Common myeloid progenitor, CD34-positive (primary cell): ENCODE data around the gene NDRG4.

Source experiments
- CTCF ChIA-PET: fragments of 350-600 bp; sonication (Branson Sonifier 250); formaldehyde crosslinking; loops from one replicate; lab custom pipeline; 2021; ENCODE audit warnings: antibody characterized with exemption; lab: Charles Lee
- POLR2A ChIA-PET: fragments of 350-600 bp; sonication (Branson Sonifier 250); formaldehyde crosslinking; loops from one replicate; lab custom pipeline; 2021; ENCODE audit warnings: antibody characterized with exemption; lab: Charles Lee
- DNase-seq, 3 donors: peaks; one replicate each; pipeline versions ENCODE4 v3.0.0 to v3.0.0-alpha.2; 2013
- H3K27ac ChIP-seq, 2 experiments: 1 replicate in 1 of 2; 2 replicates in 1 of 2; pipeline ENCODE4 v1.7.0; 2013; ENCODE audit warnings: inconsistent platforms in 2 of 2, low read length in 2 of 2, mild to moderate bottlenecking in 2 of 2, low read depth in 1 of 2, moderate library complexity in 1 of 2; ENCODE audit not compliant: severe bottlenecking in 2 of 2, insufficient read depth in 1 of 2, poor library complexity in 1 of 2
- H3K27me3 ChIP-seq, 5 experiments: replicated peaks in 2 of 5; 1 replicate in 3 of 5; 2 replicates in 2 of 5; pipeline versions ENCODE4 v1.6.1 to v1.7.0; 2013; ENCODE audit warnings: low read length in 4 of 5, mild to moderate bottlenecking in 2 of 5, moderate library complexity in 2 of 5, inconsistent platforms in 1 of 5; ENCODE audit not compliant: insufficient read depth in 5 of 5, control insufficient read depth in 4 of 5
- H3K36me3 ChIP-seq, 4 experiments: 1 replicate in 2 of 4; 2 replicates in 2 of 4; pipeline versions ENCODE4 v1.6.1 to v1.7.0; 2013; ENCODE audit warnings: low read length in 3 of 4, control low read depth in 1 of 4, mild to moderate bottlenecking in 1 of 4; ENCODE audit not compliant: control insufficient read depth in 4 of 4, insufficient read depth in 4 of 4
- H3K4me1 ChIP-seq, 4 experiments: 1 replicate in 3 of 4; 2 replicates in 1 of 4; pipeline versions ENCODE4 v1.6.1 to v1.7.1; 2013; ENCODE audit warnings: low read length in 3 of 4, mild to moderate bottlenecking in 3 of 4, control low read depth in 1 of 4, inconsistent platforms in 1 of 4, moderate library complexity in 1 of 4; ENCODE audit not compliant: control insufficient read depth in 4 of 4, insufficient read depth in 4 of 4; ENCODE audit errors: control extremely low read depth in 1 of 4
- H3K4me3 ChIP-seq, 7 experiments: 1 replicate in 4 of 7; 2 replicates in 3 of 7; pipeline versions ENCODE4 v1.5.1 to v1.7.0; 2013; ENCODE audit warnings: mild to moderate bottlenecking in 7 of 7, low read length in 6 of 7, moderate library complexity in 6 of 7, inconsistent platforms in 2 of 7, low read depth in 2 of 7, control low read depth in 1 of 7; ENCODE audit not compliant: insufficient read depth in 4 of 7, control insufficient read depth in 1 of 7; ENCODE audit errors: extremely low read depth in 1 of 7
- H3K9me3 ChIP-seq, 5 experiments: 1 replicate in 4 of 5; 2 replicates in 1 of 5; pipeline versions ENCODE4 v1.6.1 to v1.7.1; 2013; ENCODE audit warnings: low read length in 4 of 5, mild to moderate bottlenecking in 2 of 5, inconsistent platforms in 1 of 5, low read depth in 1 of 5, moderate library complexity in 1 of 5; ENCODE audit not compliant: control insufficient read depth in 4 of 5, insufficient read depth in 2 of 5; ENCODE audit errors: control extremely low read depth in 1 of 5
- WGBS: methylation state at CpG from one replicate; pipeline ENCODE4 v1.1.5; 2013; ENCODE audit not compliant: insufficient coverage; 5-methylcytosine and 5-hydroxymethylcytosine counted together

Gene NDRG4

DNA sequence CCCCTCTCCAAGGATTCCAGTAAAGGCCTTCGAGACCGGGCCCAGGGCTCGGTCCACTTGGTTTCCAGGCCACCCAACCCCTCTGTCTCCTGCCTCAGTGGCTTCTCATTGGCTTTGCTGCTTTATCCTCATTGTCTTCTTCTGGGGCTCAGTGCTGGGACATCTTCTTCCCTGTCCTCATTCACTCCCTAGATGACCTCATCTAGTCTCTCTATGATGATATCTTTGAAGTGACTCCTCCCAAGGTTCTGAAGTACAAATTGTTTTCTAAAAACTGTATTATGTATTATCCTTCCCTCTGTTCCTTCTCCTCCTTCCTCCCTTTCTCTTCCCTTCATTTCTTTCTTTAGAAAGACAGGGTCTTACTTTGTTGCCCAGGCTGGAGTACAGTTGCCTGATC, 27.1 kb upstream of the NDRG4 start:
- DNase-seq, result no peak
- ChIA-PET POLR2A (no interaction called here), CTCF (interaction anchor here (0.8 to 2.4 kb wide), 7 partner anchors 9 to 136 kb away, joined by 3 to 11 read pairs (median 4); no protein-coding TSS in a partner anchor)
- Histone ChIP-seq H3K36me3 (no peaks in the 10 kb centered on the region), H3K27me3 (peaks cover 0 to 17% (median 9%) of the 10 kb centered on the region in 5 experiments), H3K4me3 (no peak overlapping the region), H3K27ac (no peak overlapping the region), H3K4me1 (peaks cover 0 to 5% (median 2%) of the 10 kb centered on the region in 4 experiments), H3K9me3 (no peaks in the 10 kb centered on the region)
- 100% methylated on average over 3 of the region's 3 CpGs for WGBS

GRCh38 chr16:58474296-58474695, 25.6 kb upstream of the NDRG4 start:
- H3K4me3 ChIP-seq, result no peak overlapping the region
- POLR2A ChIA-PET, result no interaction called here
- CTCF ChIA-PET, result interaction anchor here (1.0 to 2.0 kb wide), 6 partner anchors 12 to 138 kb away, joined by 3 to 5 read pairs (median 4); no protein-coding TSS in a partner anchor
- H3K27me3 ChIP-seq, result peaks cover 0 to 13% (median 5%) of the 10 kb centered on the region in 5 experiments
- H3K4me1 ChIP-seq, result peaks cover 0 to 5% (median 2%) of the 10 kb centered on the region in 4 experiments
- no peak overlapping the region for H3K27ac ChIP-seq
- no peaks in the 10 kb centered on the region for H3K9me3 ChIP-seq
- 94% methylated on average over 9 of the region's 10 CpGs for WGBS
- no peaks in the 10 kb centered on the region for H3K36me3 ChIP-seq
- DNase-seq, result no peak

DNA sequence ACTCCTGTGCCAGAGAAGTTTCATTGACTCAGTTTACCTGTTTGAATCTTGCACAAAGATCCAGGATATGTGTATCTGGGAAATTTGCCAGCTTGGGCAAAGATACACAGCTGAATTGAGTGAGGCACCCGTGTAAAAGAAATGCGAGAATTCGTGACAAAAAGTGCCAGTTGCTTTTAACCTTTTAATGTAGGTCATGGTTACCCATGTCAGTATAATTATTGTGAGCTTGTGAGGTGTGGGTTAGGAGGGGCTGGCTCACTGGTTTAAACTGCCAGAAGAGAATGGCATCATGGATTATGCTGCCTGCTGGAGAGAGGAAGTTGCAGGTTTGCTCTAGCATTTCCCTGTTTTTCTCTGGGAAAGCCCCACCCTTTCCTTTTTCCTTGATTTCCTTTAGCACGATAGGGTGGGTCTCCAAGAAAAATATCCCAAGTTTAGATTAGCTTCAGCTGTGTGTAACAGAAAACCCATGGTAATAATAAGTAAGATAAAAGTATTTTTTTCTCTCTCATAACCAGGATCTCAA, 24.8 kb upstream of the NDRG4 start:
- Histone ChIP-seq H3K4me1 (peaks cover 0 to 5% (median 2%) of the 10 kb centered on the region in 4 experiments), H3K27ac (no peak overlapping the region), H3K9me3 (no peaks in the 10 kb centered on the region), H3K27me3 (peaks cover 0 to 15% (median 2%) of the 10 kb centered on the region in 5 experiments), H3K36me3 (no peaks in the 10 kb centered on the region), H3K4me3 (no peak overlapping the region)
- 90% methylated on average over 3 of the region's 4 CpGs for WGBS
- ChIA-PET CTCF (interaction anchor here (0.6 to 2.0 kb wide), 6 partner anchors 11 to 138 kb away, joined by 3 to 5 read pairs (median 4); no protein-coding TSS in a partner anchor), POLR2A (no interaction called here)
- DNase-seq, result no peak

DNA sequence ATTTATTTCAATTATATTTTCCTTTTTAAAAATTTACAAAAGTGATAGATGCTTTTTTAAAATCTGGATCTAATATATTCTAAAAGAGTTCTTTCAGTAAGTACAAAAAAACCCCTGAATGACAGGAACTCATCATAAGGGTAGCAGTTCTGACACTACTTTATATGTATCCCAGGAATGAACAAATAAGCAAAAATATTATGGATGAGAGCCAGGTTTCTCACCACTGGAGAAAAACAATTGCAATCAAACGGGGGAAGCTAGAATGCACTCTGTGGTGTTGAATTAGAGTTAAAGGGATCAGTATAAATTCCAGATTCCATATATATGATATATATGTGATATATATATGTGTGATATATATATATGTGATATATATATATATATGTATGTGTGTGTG, 23.2 kb upstream of the NDRG4 start:
- no peak overlapping the region for H3K27ac ChIP-seq
- no peak for DNase-seq
- CTCF ChIA-PET, result interaction anchor here (1.9 kb wide), 1 partner anchor 141 kb away, joined by 7 read pairs; no protein-coding TSS in a partner anchor

GRCh38 chr16:58478427-58478826, 21.5 kb upstream of the NDRG4 start:
- WGBS, result no CpG with 5 or more reads among the region's 2 CpGs
- no peaks in the 10 kb centered on the region for H3K9me3 ChIP-seq
- H3K4me3 ChIP-seq, result no peak overlapping the region
- ChIA-PET CTCF (interaction anchor here (1.2 kb wide), 1 partner anchor 21 kb away, joined by 3 read pairs; no protein-coding TSS in a partner anchor), POLR2A (no interaction called here)
- H3K27ac ChIP-seq, result no peak overlapping the region
- no peaks in the 10 kb centered on the region for H3K36me3 ChIP-seq
- no peaks in the 10 kb centered on the region for H3K4me1 ChIP-seq
- peaks cover 0 to 12% (median 2%) of the 10 kb centered on the region in 5 experiments for H3K27me3 ChIP-seq
- no peak for DNase-seq

More for the DNA sequence above, 23.2 kb upstream of the NDRG4 start:
- WGBS, result no CpG with 5 or more reads among the region's 1 CpG
- H3K4me1 ChIP-seq, result no peaks in the 10 kb centered on the region
- H3K9me3 ChIP-seq, result no peaks in the 10 kb centered on the region
- POLR2A ChIA-PET, result no interaction called here
- no peaks in the 10 kb centered on the region for H3K36me3 ChIP-seq
- H3K27me3 ChIP-seq, result peaks cover 0 to 12% (median 2%) of the 10 kb centered on the region in 5 experiments
- no peak overlapping the region for H3K4me3 ChIP-seq

DNA sequence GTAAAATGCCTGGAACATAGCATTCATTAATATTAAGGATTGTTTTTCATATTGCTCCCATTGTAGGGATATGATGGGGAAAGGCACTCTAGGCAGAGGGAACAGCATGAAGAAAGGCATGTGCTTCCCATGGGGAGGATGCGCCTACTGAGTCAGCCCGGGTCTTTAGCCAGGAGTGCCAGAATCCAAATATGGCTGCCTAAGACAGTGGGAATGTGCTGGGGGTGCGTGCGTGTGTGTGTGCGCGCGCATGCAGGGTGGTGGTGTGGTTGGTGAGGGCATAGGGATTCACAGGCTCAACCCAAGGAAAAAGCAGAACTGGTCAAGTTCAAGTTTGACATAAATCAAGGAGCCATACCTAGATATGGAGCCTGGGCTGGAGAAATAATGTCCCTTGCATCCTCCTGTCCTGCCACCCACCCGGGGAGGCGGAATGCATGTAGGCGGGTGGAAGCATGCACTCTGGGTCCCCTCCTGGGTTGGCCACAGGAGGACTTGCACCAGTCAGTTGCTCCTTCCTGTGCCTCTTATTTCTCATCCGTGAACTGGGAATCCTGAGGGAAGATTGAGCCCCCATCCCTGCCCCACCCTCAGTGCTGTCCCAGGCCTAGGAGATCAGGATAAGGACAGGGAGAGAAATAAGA, 18.6 kb upstream of the NDRG4 start:
- Histone ChIP-seq H3K4me3 (no peak overlapping the region), H3K9me3 (no peaks in the 10 kb centered on the region), H3K27me3 (peaks cover 0 to 8% (median 2%) of the 10 kb centered on the region in 5 experiments), H3K27ac (no peak overlapping the region), H3K4me1 (no peaks in the 10 kb centered on the region), H3K36me3 (no peaks in the 10 kb centered on the region)
- WGBS, result 100% methylated on average over 9 of the region's 11 CpGs
- DNase-seq, result no peak
- ChIA-PET POLR2A (no interaction called here), CTCF (interaction anchor here (0.9 to 9.5 kb wide), 4 partner anchors 8 to 145 kb away, joined by 3 to 138 read pairs (median 4); no protein-coding TSS in a partner anchor)

GRCh38 chr16:58481931-58482330, 18.0 kb upstream of the NDRG4 start:
- ChIA-PET POLR2A (no interaction called here), CTCF (interaction anchor here (9.5 kb wide), 1 partner anchor 146 kb away, joined by 138 read pairs; no protein-coding TSS in a partner anchor)
- no peak for DNase-seq
- no peaks in the 10 kb centered on the region for H3K36me3 ChIP-seq
- peaks cover 0 to 7% (median 2%) of the 10 kb centered on the region in 5 experiments for H3K27me3 ChIP-seq
- WGBS, result 79% methylated on average over 7 of the region's 8 CpGs
- H3K4me3 ChIP-seq, result no peak overlapping the region
- H3K27ac ChIP-seq, result no peak overlapping the region
- no peaks in the 10 kb centered on the region for H3K4me1 ChIP-seq
- no peaks in the 10 kb centered on the region for H3K9me3 ChIP-seq
